HEK293 (cell line): ENCODE results near the gene GLCCI1.

Experiments
- BCL11A ChIP-seq: fragments of 450-650 bp; formaldehyde crosslinking; IDR thresholded peaks from 2 replicates; pipeline ENCODE4 v1.5.1; 2016; ENCODE audit warnings: low read depth, missing biosample characterization, missing genetic modification characterization
- HOXC10 ChIP-seq: sonication (generic); formaldehyde crosslinking; IDR thresholded peaks from 2 replicates; pipeline ENCODE4 v1.8.1; 2023; ENCODE audit warnings: mild to moderate bottlenecking, missing genetic modification reagents
- REST ChIP-seq: fragments of 450-650 bp; formaldehyde crosslinking; IDR thresholded peaks from 2 replicates; pipeline ENCODE4 v1.5.1; 2016; ENCODE audit warnings: missing biosample characterization, missing genetic modification characterization
- ZBTB7A ChIP-seq: fragments of 450-650 bp; formaldehyde crosslinking; IDR thresholded peaks from 2 replicates; pipeline ENCODE4 v1.5.1; 2016; ENCODE audit warnings: low read depth, missing biosample characterization, missing genetic modification characterization
- ZFP37 ChIP-seq: fragments of 450-650 bp; formaldehyde crosslinking; IDR thresholded peaks from 2 replicates; pipeline ENCODE4 v1.5.1; 2016; ENCODE audit warnings: missing biosample characterization, missing genetic modification characterization
- ZNF302 ChIP-seq: fragments of 450-650 bp; formaldehyde crosslinking; IDR thresholded peaks from 2 replicates; pipeline ENCODE4 v1.5.1; 2016; ENCODE audit warnings: missing biosample characterization, missing genetic modification characterization, low read depth
- ZNF501 ChIP-seq: fragments of 450-650 bp; formaldehyde crosslinking; IDR thresholded peaks from 2 replicates; pipeline ENCODE4 v1.5.1; 2016; ENCODE audit warnings: missing biosample characterization, missing genetic modification characterization
- ZNF621 ChIP-seq: fragments of 450-650 bp; formaldehyde crosslinking; IDR thresholded peaks from 2 replicates; pipeline ENCODE4 v1.5.1; 2017; ENCODE audit warnings: missing biosample characterization, missing genetic modification characterization
- ZNF704 ChIP-seq: fragments of 450-650 bp; formaldehyde crosslinking; IDR thresholded peaks from 2 replicates; pipeline ENCODE4 v1.5.1; 2016; ENCODE audit warnings: missing biosample characterization, missing genetic modification characterization
- ZNF747 ChIP-seq: fragments of 450-650 bp; formaldehyde crosslinking; IDR thresholded peaks from 2 replicates; pipeline ENCODE4 v1.5.1; 2016; ENCODE audit warnings: missing biosample characterization, missing genetic modification characterization
- ZSCAN18 ChIP-seq: fragments of 450-650 bp; formaldehyde crosslinking; IDR thresholded peaks from 2 replicates; pipeline ENCODE4 v1.5.1; 2016; ENCODE audit warnings: missing biosample characterization, missing genetic modification characterization
- TF ChIP-seq, protein P1 (sequence below): fragments of 450-650 bp; formaldehyde crosslinking; IDR thresholded peaks from 2 replicates; pipeline ENCODE4 v1.5.1; 2016; ENCODE audit warnings: missing biosample characterization, missing genetic modification characterization
- TF ChIP-seq, protein P2 (sequence below): fragments of 450-650 bp; formaldehyde crosslinking; IDR thresholded peaks from 2 replicates; pipeline ENCODE4 v1.5.1; 2016; ENCODE audit warnings: missing biosample characterization, missing genetic modification characterization

DNA sequence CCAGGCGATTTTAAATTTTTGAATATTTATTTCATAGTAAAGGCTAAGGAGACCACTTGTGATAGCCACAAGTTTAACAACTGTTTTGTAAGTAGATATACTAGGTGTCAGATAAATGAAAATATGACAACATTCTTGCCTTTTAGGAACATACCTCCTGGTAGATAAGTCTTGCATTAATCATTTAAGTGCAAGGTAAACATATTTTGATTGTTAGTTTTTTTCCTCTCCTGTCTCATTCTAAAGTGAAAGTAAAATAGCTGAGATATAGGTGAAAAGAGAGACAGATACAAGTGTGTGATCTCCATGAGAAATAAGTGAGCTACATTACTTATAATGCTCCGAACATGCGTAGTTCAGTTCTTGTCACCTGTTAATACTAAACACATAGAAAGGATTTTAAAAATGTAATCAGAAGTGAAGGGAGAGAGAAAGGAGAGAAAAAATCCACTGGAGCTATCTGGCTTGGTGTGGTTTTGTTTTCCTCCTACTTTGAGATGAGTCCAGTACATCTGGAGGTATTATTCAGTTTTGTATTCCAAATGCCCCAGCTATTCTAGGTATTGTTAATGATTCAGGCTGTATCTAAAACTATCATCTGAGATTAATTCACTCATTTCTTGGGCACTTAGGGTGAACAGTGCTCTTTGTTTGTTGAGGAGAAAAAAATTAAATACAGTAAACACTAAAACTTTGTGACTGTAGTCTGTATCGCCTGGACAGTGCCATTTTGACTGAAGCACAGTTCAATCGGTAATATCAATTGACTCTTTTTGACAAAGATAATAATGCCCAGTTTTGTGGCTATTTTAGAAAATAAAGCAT lies 21.2 kb downstream of the GLCCI1 start:
- TF ChIP-seq, protein P1, sequence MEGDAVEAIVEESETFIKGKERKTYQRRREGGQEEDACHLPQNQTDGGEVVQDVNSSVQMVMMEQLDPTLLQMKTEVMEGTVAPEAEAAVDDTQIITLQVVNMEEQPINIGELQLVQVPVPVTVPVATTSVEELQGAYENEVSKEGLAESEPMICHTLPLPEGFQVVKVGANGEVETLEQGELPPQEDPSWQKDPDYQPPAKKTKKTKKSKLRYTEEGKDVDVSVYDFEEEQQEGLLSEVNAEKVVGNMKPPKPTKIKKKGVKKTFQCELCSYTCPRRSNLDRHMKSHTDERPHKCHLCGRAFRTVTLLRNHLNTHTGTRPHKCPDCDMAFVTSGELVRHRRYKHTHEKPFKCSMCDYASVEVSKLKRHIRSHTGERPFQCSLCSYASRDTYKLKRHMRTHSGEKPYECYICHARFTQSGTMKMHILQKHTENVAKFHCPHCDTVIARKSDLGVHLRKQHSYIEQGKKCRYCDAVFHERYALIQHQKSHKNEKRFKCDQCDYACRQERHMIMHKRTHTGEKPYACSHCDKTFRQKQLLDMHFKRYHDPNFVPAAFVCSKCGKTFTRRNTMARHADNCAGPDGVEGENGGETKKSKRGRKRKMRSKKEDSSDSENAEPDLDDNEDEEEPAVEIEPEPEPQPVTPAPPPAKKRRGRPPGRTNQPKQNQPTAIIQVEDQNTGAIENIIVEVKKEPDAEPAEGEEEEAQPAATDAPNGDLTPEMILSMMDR (tag by site-specific recombination), result no peak
- TF ChIP-seq ZNF621 (tag by site-specific recombination) (no peak), ZSCAN18 (tag by site-specific recombination) (no peak), ZNF704 (tag by site-specific recombination) (no peak), ZNF501 (tag by site-specific recombination) (no peak), ZBTB7A (tag by site-specific recombination) (no peak), ZFP37 (tag by site-specific recombination) (no peak), HOXC10 (CRISPR knock-in tag) (no peak), ZNF747 (tag by site-specific recombination) (no peak), REST (no peak), BCL11A (tag by site-specific recombination) (no peak), ZNF302 (tag by site-specific recombination) (no peak)
- TF ChIP-seq, protein P2, sequence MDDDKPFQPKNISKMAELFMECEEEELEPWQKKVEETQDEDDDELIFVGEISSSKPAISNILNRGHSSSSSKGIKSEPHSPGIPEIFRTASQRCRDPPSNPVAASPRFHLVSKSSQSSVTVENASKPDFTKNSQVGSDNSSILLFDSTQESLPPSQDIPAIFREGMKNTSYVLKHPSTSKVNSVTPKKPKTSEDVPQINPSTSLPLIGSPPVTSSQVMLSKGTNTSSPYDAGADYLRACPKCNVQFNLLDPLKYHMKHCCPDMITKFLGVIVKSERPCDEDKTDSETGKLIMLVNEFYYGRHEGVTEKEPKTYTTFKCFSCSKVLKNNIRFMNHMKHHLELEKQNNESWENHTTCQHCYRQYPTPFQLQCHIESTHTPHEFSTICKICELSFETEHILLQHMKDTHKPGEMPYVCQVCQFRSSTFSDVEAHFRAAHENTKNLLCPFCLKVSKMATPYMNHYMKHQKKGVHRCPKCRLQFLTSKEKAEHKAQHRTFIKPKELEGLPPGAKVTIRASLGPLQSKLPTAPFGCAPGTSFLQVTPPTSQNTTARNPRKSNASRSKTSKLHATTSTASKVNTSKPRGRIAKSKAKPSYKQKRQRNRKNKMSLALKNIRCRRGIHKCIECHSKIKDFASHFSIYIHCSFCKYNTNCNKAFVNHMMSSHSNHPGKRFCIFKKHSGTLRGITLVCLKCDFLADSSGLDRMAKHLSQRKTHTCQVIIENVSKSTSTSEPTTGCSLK, result no peak
